HG03159 (cell line): ENCODE data around the gene KLHL29.

Source experiments
- ATAC-seq: cut with Tn5 transposase; IDR thresholded peaks from one replicate; pipeline ENCODE4 v1.9.1; 2021; ENCODE audit warnings: mild to moderate bottlenecking, moderate library complexity; ENCODE audit not compliant: unreplicated experiment

KLHL29 gene

GRCh38 chr2:23394700-23395099 lies 9.7 kb downstream of the KLHL29 start:
- ATAC-seq, result no peak

DNA sequence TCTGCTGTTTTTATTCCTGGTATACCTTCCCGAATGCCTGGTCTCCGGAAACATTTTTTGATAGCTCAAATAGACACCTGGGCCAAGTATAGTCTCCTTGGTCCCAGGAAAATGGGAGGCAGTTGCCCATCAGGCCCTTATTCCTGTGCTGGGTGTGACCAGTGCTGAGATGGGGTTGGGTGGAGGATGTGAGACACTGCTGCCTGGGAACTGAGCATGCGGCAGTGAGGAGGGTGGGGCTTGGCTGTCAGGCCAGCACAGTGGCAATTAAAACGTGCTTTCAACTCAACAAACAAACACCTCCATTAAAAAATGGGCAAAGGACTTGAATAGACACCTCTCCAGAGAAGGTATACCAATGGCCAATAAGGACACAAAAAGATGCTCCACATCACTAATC lies 12.5 kb downstream of the KLHL29 start:
- ATAC-seq, result no peak

- ATAC-seq, result peak; percentile 66
Observed at GRCh38 chr2:23399674-23400261, 14.8 kb downstream of the KLHL29 start.

DNA sequence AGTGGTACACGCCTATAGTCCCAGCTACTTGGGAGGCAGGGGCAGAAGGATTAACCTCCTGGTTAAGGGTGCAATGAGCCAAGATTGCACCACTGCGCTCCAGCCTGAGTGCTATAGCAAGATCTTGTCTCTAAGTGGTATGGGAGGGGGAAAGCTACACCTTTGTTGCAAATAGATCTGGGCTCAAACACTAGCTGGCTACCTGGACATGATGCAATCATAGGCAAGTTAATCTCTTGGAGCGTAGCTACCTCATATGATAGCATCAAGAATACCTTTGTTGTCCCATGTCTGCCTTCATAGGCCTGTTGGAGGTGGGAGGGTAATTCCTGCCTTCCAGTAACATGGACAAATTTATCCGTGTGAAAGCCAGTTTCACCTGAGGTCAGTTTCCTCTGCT lies 15.7 kb downstream of the KLHL29 start:
- no peak for ATAC-seq

- no peak for ATAC-seq
Observed at GRCh38 chr2:23401427-23402204, 16.6 kb downstream of the KLHL29 start.

DNA sequence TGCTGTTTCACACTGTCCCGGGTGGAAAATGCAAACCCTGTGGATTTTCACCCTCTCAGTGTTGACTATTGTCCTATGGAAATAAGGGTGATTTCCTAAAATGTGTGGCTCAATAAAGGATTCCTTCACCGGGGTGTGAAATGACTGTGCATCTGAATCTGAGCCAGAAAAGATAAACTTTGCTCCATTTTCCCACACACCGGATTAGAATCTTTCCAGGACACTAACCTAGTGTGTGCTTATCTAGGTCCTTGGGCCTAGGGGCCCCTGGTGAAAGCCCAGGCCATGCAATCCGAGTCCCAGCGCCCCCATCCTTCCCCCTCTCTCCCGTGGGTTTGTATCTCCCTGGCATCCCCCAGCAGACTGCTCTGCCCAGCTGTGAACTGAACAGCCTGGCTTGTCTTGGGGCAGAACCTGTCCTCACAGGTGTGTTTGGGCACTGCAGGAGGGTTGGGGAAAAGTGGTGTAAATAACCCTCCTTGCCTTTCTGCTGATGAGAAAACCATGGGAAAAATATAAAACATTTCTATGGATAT lies 17.3 kb downstream of the KLHL29 start:
- ATAC-seq, result no peak

- peak; percentile 58 for ATAC-seq
Observed at GRCh38 chr2:23404426-23404825, 19.4 kb downstream of the KLHL29 start.

DNA sequence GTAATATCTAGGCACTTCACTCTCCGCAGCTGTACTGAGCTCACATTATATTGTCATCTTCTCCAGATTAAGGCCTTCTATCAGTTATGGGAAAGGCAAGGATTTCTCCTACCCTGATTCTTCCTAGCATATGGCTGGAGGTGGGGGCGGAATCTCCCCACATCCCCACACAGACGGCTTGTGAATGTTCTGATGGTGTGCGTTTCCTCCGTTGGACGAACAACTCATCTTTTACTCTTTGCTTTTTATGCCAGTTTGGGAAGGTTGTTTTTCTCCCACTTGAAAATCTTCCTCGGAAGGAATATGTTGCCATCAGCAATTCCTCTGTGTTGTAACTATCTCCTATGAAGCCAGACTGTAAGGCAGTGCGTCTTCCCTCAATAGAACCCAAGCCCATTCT lies 24.3 kb downstream of the KLHL29 start:
- ATAC-seq, result no peak

DNA sequence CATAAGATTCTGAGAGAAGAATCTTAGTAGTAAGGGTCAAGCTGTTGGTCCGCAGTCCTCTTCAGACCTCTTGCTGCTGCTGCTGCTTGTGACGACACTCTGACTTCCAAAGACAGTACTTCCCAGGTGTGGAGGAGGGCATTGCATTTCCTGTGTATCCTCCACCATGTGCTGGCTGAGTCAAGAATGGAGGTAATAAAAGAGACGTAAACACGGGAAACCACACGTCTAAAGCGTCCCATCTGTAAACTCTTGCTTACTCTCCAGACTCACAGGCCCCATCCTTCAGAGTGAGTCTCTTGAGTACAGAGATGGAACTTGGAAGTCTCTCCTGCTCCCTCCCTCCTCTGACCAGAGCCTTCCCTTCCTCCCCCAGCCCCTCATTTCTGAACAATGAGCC lies 25.6 kb downstream of the KLHL29 start:
- ATAC-seq, result no peak

- ATAC-seq, result no peak
Observed at GRCh38 chr2:23411752-23412431, 26.9 kb downstream of the KLHL29 start.

GRCh38 chr2:23412556-23413155 lies 27.7 kb downstream of the KLHL29 start:
- ATAC-seq, result no peak

DNA sequence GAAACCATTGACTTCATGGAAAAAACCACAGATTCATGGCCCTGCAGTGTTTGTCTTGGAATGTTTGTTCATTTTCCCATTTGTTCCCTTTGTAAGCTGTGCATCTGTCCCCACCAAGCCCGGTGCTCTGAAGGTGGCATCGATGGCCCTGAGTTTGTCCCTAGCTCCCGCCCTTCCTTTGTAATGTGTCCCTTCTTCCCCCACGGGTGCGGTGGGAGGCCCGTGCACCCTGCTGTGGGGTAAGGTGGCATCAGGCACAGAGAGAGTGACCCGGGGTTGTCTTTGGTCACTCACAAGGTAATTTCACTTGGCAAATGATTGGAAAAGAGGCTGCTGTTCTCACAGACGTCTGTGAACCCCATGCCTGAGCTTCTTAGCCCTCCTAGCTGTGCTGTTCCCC lies 28.7 kb downstream of the KLHL29 start:
- ATAC-seq, result no peak

DNA sequence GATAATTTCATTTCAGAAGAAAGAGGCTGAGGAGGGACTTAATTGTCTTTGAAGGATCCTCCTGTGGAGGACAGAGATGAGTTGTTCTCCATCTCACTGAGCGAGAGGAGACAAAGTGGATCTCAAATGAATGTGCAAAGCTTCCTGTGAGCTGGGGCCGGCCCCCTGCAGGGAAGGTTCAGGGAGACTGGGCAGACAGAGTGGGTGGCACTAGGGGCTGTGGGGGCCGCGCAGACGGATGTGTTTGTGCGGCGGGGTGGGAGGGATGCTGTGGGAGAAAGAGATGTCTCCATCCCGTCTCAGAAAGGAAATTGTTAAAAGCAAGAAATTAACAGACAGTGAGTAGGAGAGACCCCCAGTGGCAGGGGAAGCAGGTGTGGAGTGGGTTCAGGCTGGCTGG lies 29.1 kb downstream of the KLHL29 start:
- ATAC-seq, result no peak

DNA sequence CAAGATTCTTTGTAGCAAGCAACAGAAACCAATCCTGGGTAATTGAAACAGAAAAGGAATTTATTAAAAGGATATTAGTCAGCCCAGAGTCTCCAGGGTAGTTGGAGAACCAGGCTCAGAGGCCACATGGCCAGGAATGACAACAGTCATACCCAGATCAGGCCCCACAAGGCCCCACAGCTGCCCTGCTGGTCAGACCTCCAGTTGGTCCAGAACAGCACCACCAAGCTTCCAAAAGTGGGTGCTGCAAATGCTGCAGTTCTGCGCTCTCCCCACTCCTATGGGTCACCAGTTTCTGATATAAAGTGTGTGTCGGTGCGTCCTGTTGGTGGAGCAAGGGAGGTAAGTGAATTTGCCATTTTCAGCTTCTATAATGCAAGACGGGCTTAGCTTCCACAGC lies 29.9 kb downstream of the KLHL29 start:
- no peak for ATAC-seq

DNA sequence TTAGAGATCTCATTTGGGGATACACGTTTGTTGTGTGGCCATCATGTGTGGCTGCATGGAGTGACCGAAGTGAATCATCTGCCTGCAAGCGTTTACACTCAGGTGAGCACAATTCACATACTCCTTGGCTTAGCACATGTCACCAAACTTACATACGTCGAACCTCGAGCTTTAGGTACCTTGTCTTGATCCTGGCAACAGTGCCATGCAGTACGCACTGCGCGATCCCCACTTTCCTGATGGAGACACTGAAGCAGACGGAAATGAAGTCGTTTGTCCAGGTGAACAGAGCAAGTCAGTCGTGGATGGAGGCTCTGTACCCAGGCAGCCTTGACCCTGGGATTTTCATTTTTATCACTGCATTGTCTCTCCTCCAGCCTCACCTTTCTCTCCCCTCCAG lies 32.3 kb downstream of the KLHL29 start:
- ATAC-seq, result no peak

DNA sequence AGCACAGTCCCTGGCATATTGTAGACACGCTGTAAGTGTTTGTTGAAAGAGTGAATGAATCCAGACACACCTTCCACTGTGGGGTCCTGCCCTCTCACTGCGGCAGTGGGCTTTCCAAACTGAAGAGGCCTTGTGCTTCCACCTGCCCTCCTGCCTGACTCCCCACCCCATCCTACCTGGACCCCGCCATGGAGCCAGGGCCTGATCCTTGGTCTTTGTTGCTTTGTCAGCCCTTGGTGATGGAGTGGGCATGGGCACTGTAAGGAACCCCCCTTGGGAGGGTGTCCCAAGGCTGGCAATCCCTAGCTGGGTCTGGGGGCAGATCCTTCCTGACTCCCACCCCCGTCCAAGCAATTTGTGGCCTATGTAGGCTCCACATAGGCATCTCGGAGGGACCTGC lies 33.1 kb downstream of the KLHL29 start:
- ATAC-seq, result no peak

DNA sequence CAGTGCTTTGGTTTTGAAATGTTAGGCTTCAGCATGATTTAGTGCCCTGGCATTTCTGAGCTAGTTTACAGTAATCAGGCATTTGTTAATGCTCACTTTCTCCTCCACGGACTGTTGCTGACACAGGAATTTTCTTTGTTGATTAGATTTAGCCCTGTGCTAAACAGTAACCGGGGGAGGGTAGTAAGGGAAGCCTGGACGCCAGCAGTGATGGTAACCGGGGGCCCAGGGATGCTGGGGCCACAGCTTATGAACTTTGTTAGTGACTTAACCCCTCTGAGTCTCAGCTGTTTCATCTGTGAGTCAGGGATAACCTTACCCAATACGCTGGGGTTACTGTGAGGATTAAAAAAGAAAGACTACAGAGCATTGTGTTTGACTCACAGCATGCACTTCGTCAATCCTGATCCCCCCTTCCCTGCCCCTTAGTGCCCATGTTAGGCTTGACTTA lies 33.5 kb downstream of the KLHL29 start:
- ATAC-seq, result no peak

DNA sequence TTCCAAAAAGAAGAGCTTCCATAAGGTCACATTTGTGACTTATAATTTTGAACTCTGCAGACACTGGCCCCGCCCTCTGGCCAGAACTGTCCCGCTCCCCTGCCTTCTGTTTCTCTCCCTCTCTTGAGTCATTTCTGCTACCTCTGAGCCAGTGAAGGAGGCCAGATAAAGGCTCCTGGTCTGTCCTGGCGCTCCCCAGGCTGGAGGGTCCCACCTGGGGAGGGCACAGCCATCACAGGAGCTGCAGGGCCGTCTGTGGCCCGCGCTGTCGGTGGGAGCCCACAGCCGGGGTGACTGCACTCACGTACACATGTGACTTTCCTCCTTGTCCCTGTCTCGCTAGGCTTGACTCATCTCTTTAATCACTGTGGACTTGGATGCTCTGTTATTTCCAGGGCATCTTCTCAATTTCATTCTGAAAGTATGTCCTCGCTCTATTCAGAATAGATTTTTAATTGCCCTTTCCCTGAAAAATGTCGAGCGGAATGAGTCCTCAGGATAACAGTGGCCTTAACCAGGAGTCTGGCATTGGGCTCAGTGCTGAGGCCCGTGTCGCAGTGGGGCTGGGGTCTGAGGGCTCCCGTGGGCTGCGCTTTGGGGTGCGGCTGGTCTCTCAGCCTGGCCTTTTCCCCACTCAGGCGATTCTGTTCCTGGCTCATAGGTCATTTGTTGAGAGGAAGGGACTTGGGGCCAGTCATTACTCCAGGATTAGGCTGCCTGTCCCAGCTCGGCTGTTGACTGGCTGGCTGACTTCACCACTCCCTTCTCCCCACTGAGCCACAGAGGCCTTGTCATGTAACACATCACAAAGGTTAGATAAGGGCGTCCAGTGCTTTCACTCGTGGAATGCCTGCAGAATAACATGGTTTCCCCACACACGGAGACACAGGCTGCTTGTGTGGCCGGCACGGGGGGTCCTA lies 34.5 kb downstream of the KLHL29 start:
- ATAC-seq, result no peak

GRCh38 chr2:23420091-23420839 lies 35.3 kb downstream of the KLHL29 start:
- no peak for ATAC-seq
